Measurements from ENCODE around the gene SLC6A20.

Gene SLC6A20

DNA sequence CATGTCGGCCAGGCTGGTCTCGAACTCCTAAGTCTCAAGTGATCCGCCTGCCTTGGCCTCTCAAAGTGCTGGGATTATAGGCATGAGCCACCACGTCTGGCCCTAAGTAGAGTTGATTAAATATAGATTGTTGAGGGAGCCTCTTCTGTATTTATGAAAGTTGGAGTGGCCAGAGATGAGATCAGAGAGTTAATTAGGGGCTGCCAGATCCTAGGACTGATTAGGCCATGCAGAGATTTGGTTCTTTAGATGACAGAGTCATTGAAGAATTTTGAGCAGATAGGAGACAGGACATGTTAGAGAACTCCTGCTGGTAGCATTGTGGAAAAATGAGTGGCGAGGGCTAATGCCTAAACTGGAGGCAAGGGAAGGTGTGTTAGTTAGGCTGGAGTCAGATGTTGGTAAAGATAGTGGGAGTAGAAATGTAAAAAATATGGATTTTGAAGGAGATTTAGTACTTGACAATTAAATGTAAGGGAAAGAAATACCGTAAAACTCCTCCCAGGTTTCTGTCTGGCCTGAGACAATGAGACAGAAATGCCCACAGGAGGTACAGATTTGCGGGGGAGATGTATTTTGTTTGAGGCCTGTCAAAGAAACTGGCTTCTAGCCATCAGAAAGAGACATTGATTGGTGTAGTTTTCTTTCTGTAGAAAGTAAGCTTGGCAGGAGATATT is 83.8 kb downstream of the SLC6A20 start:
- DNase-seq = no peak

DNA sequence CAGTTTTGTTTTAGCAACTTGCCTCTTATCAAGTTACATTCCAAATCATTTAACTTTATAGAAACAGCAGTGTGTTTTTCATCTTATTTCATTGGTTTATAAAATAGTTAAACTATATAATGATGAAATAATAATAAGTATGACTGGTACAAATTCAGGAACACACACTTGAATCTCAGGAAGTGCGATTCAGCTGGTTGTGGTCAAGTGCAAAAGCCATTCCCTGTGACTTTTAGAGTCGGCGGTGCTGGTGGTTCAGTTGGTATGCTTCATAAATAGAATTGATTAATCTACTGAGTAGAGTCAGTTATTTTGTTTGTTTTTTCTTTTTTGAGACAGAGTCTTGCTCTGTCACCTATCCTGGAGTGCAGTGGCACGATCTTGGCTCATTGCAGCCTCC is 84.4 kb downstream of the SLC6A20 start:
- DNase-seq = no peak

DNA sequence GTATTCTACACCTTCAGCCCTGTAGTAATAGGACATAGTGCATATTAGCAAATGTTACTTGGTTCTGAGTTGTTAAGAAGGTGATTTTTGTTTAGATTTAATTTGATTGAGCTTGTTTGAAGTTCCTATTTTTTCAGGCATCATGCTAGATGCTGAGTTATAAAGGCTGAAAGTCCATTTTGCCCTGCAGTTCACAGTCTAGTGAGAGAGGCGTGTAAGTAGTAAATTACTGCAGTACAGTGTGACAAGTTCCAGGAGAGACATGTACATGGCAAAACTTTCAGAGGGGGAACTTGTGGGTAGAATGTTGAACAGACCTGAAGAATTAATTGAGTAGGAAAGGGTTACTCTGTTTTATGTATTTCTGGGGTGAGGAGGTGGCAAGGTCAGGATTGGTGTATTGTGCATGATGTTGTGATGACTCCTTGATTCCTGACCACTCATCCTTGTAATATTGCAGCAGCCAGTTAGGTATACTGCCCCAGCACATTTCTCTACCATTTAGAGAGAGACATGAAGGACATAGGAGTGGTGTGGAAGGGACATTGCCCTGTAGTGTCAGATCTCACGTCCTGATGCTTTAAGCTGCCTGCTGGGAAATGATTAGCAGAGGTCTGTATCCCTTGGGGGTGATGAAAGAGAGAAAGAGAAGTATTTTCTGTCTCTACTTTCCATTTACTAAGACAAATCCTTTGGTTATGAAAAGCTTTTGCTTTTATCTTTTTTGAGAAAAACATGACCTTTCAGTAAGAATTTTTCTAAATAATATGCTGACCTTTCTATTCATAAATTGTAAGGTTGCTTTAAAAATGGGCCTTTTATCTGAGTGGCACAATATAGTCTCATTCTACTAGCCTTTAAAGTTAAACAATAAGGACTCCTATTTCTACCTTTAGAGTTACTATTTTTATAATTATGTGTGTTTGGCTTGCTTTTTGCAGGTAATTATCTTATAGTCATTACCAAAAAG is 90.2 kb downstream of the SLC6A20 start:
- no peak for DNase-seq

Measured in CD4-positive, alpha-beta T cell treated with Interleukin-17A for 4 hours (primary cell).